SH-SY5Y (cell line): Measurements from ENCODE around the gene FBXL7.

Experiments
- GATA2 ChIP-seq: IDR thresholded peaks from 2 replicates; pipeline ENCODE4 v1.6.1; 2011; ENCODE audit warnings: mild to moderate bottlenecking, low read depth, low read length
- GATA3 ChIP-seq: IDR thresholded peaks from 2 replicates; pipeline ENCODE4 v1.6.1; 2011; ENCODE audit warnings: low read depth, mild to moderate bottlenecking, low read length, moderate library complexity

- TF ChIP-seq GATA2 (no peak), GATA3 (no peak)
Observed at GRCh38 chr5:15551113-15551504, 51.1 kb downstream of the FBXL7 start.
